Glomerular endothelial cell (primary cell): ENCODE measurements around the gene ZNF322. TPM values are rescaled to one million over a fixed set of nuclear protein-coding genes. Genes with fewer than 3 reads are reported as not detected.
A peak's percentile ranks its signal among the peaks of the same experiment; 100 is the strongest.
"Not testable (repeated sequence)": the region's sequence is repeated elsewhere in the genome, so short reads cannot be mapped to it uniquely, and the experiment has no call there.

Source experiments
- DNase-seq: peaks from one replicate; pipeline ENCODE4 v3.0.0-alpha.2; 2011; ENCODE audit warnings: low read depth, low spot score; ENCODE audit errors: extremely low read depth
- total RNA-seq: library from RNA; depleted of rRNA; stranded (reverse); fragments of >200 nt; gene quantifications from 2 replicates; pipeline ENCODE4 v1.2.3, GENCODE V29; 2015

The ZNF322 gene
- 8.7 and 11.1 TPM in 2 replicates for total RNA-seq

- peak; percentile 37 for DNase-seq
These were observed at the start of gene ZNF322 for GRCh38 chr6:26659042-26659999. TSS of gene ZNF322 (minus strand) at chr6:26659746. CDS start at chr6:26638553, 21,193 bp downstream.

GRCh38 chr6:26705780-26706179 is 46.2 kb upstream of the ZNF322 start:
- not testable (repeated sequence) for DNase-seq

GRCh38 chr6:26705352-26705751 is 45.8 kb upstream of the ZNF322 start:
- not testable (repeated sequence) for DNase-seq

- not testable (repeated sequence) for DNase-seq
These were observed 41.6 kb upstream of the ZNF322 start for GRCh38 chr6:26701023-26701747.

GRCh38 chr6:26697496-26697895 is 38.0 kb upstream of the ZNF322 start:
- DNase-seq: not testable (repeated sequence)

- DNase-seq: not testable (repeated sequence)
These were observed 29.9 kb upstream of the ZNF322 start for GRCh38 chr6:26689324-26689947.

GRCh38 chr6:26682435-26683042 is 23.0 kb upstream of the ZNF322 start:
- not testable (repeated sequence) for DNase-seq

- DNase-seq: not testable (repeated sequence)
These were observed 13.7 kb upstream of the ZNF322 start for GRCh38 chr6:26673287-26673686.

- not testable (repeated sequence) for DNase-seq
These were observed 11.0 kb upstream of the ZNF322 start for GRCh38 chr6:26670558-26670957.

- not testable (repeated sequence) for DNase-seq
These were observed 10.5 kb upstream of the ZNF322 start for GRCh38 chr6:26670003-26670402.

- DNase-seq: peak; percentile 22
These were observed 435 bp upstream of the ZNF322 start for GRCh38 chr6:26660000-26660361.

- DNase-seq: no peak
These were observed 2.3 kb downstream of the ZNF322 start for GRCh38 chr6:26657256-26657655.

- no peak for DNase-seq
These were observed 6.5 kb downstream of the ZNF322 start for GRCh38 chr6:26653007-26653406.

GRCh38 chr6:26651133-26651781 is 8.3 kb downstream of the ZNF322 start:
- DNase-seq: no peak

- DNase-seq: no peak
These were observed 13.5 kb downstream of the ZNF322 start for GRCh38 chr6:26646074-26646473.

- DNase-seq: no peak
These were observed 18.7 kb downstream of the ZNF322 start for GRCh38 chr6:26640806-26641205.

- DNase-seq: no peak
These were observed 30.2 kb downstream of the ZNF322 start for GRCh38 chr6:26629359-26629758.

- no peak for DNase-seq
These were observed 31.7 kb downstream of the ZNF322 start for GRCh38 chr6:26627843-26628242.

- DNase-seq: no peak
These were observed 35.0 kb downstream of the ZNF322 start for GRCh38 chr6:26624557-26624956.

GRCh38 chr6:26623339-26623859 is 36.1 kb downstream of the ZNF322 start:
- no peak for DNase-seq
